ENCODE measurements around the gene EPB42. TPM values are rescaled to one million over a fixed set of nuclear protein-coding genes. Genes with fewer than 3 reads are reported as not detected.

Gene EPB42
- total RNA-seq, 1 experiment from 2014 or later = not detected

- no peak for TF ChIP-seq EZH2phosphoT487 (IDR thresholded peaks at IDR 0.05; ENCODE audit: borderline replicate concordance)
- TF ChIP-seq SP1 (IDR thresholded peaks at IDR 0.05; ENCODE audit: low read depth) = no peak
- no peak for TF ChIP-seq CTCF (IDR thresholded peaks at IDR 0.05 in 2 of 3, conservative IDR thresholded peaks at IDR 0.05 in 1 of 3; ENCODE audit: borderline replicate concordance in 1 of 3, insufficient read depth in 1 of 3, low read depth in 2 of 3, low read length in 2 of 3)
- no peak for TF ChIP-seq YY1 (IDR thresholded peaks at IDR 0.05; ENCODE audit: extremely low read depth, insufficient replicate concordance, low read depth, low read length)
- TF ChIP-seq POLR2AphosphoS5 (IDR thresholded peaks at IDR 0.05; ENCODE audit: low read depth, low read length) = no peak
- no peak for TF ChIP-seq EZH2 (IDR thresholded peaks at IDR 0.05)
- TF ChIP-seq ELF1 (IDR thresholded peaks at IDR 0.05; ENCODE audit: borderline replicate concordance, low read depth) = no peak
- no peak for TF ChIP-seq ZBTB33 (IDR thresholded peaks at IDR 0.05; ENCODE audit: extremely low read depth, insufficient replicate concordance, low read length)
- no peak for TF ChIP-seq ZNF274 (IDR thresholded peaks at IDR 0.05; ENCODE audit: low read depth, low read length)
Observed at GRCh38 chr15:43255376-43255775, 34.6 kb upstream of the EPB42 start (continued).

Measured in HCT116 (cell line).